Right cardiac atrium (tissue), 5 donors: ENCODE data around the gene MVD. TPM values are rescaled to one million over a fixed set of nuclear protein-coding genes. Genes with fewer than 3 reads are reported as not detected.
"Not testable (repeated sequence)": the region's sequence is repeated elsewhere in the genome, so short reads cannot be mapped to it uniquely, and the experiment has no call there.

ENCODE experiments used
- ATAC-seq, 2 donors: fragments of 200-7000 bp; cut with Tn5 transposase; one replicate each; pipeline versions ENCODE4 v1.8.0 to v1.9.1; 2020; ENCODE audit warnings: moderate library complexity in 2 of 2, mild to moderate bottlenecking in 1 of 2
- DNase-seq, 3 donors: peaks; one replicate each; pipeline ENCODE4 v3.0.0-alpha.2; 2020
- H3K27ac ChIP-seq: one replicate; pipeline ENCODE4 v1.5.1; 2013; ENCODE audit warnings: mild to moderate bottlenecking, low read length, control low read depth, moderate library complexity
- H3K27me3 ChIP-seq: one replicate; pipeline ENCODE4 v1.6.1; 2013; ENCODE audit not compliant: control insufficient read depth, insufficient read depth
- H3K4me1 ChIP-seq: one replicate; pipeline ENCODE4 v1.6.1; 2013; ENCODE audit warnings: low read length; ENCODE audit not compliant: control insufficient read depth, insufficient read depth
- H3K4me3 ChIP-seq: one replicate; pipeline ENCODE4 v1.5.1; 2013; ENCODE audit warnings: low read length, control low read depth
- H3K9me3 ChIP-seq: one replicate; pipeline ENCODE4 v1.6.1; 2013; ENCODE audit warnings: low read length; ENCODE audit not compliant: control insufficient read depth
- WGBS: extraction: QIAGEN DNeasy Blood & Tissue Kit; methylation state at CpG from one replicate; pipeline ENCODE4 v1.1.7; 2013; 5-methylcytosine and 5-hydroxymethylcytosine counted together
- intact Hi-C, 4 donors: fragments of 100-400 bp; cut with DNase I; formaldehyde crosslinking; loops; one replicate each; pipeline versions ENCODE4 v1.11.0 to v1.14.0; 2022 to 2023
- polyA plus RNA-seq: library from polyadenylated mRNA; stranded (reverse); fragments of 200-250 nt; gene quantifications from one replicate; pipeline ENCODE4 v1.2.3, GENCODE V29; 2013
- total RNA-seq, 4 donors: library from RNA; stranded (reverse); fragmentation: NEBNext Ultra II Directional; extraction: Animal tissue kit (Norgen Biotek cat#: 25700); gene quantifications; one replicate each; pipeline ENCODE4 v1.2.1, GENCODE V29; 2021
- donor health status: healthy with polysubstance abuse.
- donor health status: DM: no; HTN: yes; CAD: no.
- donor health status: DM: no; HTN: no; CAD: no.
- donor health status: DM: no; HTN: yes; CAD: no; lungs with severe emphysema.
- donor health status: DM: yes; HTN: yes; CAD: no.

The MVD gene
- total and polyA plus RNA-seq, 5 donors: 29.8 to 35.9 (median 32.0) TPM

GRCh38 chr16:88680554-88681083 is 17.7 kb upstream of the MVD start:
- no peaks in the 10 kb centered on the region for H3K27me3 ChIP-seq
- no peaks in the 10 kb centered on the region for H3K4me1 ChIP-seq
- H3K4me3 ChIP-seq: no peak overlapping the region
- ATAC-seq: no peak
- no peak overlapping the region for H3K27ac ChIP-seq
- intact Hi-C loops: no loop called here
- WGBS: 79% methylated on average over 5 of the region's 5 CpGs
- no peaks in the 10 kb centered on the region for H3K9me3 ChIP-seq
- DNase-seq: no peak

DNA sequence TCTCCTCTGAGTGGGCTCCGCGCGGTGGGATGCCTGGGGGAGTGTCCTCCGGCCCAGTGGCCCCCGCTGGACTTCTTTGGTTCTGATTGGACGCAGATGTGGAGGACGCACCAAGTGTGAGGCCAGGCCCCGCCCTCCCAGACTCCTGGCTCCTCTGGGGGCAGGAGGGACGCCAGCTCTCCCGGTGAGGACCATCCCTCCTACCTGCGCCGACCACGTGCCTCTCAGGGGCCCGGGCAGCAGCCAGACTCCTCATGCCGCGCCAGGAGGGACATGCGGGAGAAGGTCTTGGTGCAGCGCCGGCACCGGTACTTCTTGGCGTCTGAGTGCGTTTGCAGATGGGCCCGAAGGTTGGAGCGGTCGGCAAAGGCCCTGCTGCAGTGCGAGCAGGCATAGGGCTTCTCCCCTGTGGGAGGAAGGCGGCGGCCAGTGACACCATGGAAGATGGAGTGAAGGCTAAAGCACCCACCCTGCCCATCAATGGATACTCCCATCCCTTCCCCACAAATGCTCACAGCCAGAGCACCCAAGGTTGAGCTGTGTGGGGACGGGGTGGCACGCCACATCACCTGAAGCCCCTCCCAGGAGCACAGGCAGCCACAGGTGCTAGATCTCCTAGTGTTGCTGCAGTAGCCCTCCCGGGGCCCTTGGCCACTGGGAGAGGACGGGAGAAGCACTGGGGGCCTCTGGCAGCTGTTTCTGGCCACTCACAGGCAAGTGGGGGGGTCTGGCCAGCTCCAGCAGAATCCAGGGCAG is 15.5 kb upstream of the MVD start:
- WGBS: 50% methylated on average over 32 of the region's 32 CpGs
- H3K9me3 ChIP-seq: no peaks in the 10 kb centered on the region
- DNase-seq (peak in 2 of 3 donors; percentile 53 to 56), ATAC-seq (no peak)
- intact Hi-C loops: no loop called here
- no peak overlapping the region for H3K27ac ChIP-seq
- no peak overlapping the region for H3K4me3 ChIP-seq
- H3K27me3 ChIP-seq: no peaks in the 10 kb centered on the region
- H3K4me1 ChIP-seq: no peaks in the 10 kb centered on the region

GRCh38 chr16:88677721-88678120 is 14.8 kb upstream of the MVD start:
- no peaks in the 10 kb centered on the region for H3K4me1 ChIP-seq
- intact Hi-C loops: no loop called here
- no peak overlapping the region for H3K4me3 ChIP-seq
- H3K27me3 ChIP-seq: no peaks in the 10 kb centered on the region
- ATAC-seq (no peak), DNase-seq (peak in 1 of 3 donors; percentile 44)
- H3K9me3 ChIP-seq: no peaks in the 10 kb centered on the region
- WGBS: 78% methylated on average over 13 of the region's 13 CpGs
- H3K27ac ChIP-seq: no peak overlapping the region

DNA sequence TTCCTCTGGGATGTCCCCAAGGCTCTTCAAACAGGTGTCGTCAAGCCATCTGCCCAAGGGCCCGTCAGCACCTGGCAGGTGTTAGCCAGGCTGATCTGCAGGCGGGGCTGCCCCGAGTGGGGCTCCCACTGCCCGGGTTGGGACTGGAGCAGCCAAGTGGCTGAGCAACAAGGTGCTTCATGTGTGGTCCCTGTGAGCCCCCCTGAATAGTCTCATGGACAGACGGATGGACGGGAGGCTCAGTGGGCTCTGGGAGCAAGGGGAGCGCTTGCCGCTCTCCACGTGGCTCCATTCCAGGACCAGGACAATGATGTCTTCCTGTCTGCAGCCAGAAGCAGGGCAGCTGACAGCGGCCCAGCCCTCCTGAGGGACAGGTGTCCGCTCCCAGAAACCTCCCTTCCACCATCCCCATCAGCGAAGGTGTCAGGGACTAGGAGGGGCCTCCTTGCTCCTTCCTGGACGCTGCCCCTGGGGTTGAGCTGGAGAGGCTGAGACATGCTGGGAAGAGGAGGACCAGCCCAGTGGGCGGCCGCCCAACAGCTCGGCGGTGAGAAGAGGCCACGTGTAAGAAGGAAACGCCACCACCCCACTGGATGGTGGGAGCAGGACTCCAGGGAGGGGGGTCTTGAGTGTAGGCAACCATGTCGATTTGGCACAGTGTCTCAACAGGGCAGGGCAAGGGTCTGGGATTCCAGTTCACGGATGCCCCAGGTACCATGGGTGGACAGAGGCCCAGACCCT is 13.8 kb upstream of the MVD start:
- intact Hi-C loops: no loop called here
- 75% methylated on average over 22 of the region's 22 CpGs for WGBS
- no peaks in the 10 kb centered on the region for H3K27me3 ChIP-seq
- H3K4me1 ChIP-seq: no peaks in the 10 kb centered on the region
- no peak overlapping the region for H3K4me3 ChIP-seq
- no peaks in the 10 kb centered on the region for H3K9me3 ChIP-seq
- H3K27ac ChIP-seq: no peak overlapping the region
- DNase-seq: peak in 2 of 3 donors; percentile 42 to 47
- no peak for ATAC-seq

DNA sequence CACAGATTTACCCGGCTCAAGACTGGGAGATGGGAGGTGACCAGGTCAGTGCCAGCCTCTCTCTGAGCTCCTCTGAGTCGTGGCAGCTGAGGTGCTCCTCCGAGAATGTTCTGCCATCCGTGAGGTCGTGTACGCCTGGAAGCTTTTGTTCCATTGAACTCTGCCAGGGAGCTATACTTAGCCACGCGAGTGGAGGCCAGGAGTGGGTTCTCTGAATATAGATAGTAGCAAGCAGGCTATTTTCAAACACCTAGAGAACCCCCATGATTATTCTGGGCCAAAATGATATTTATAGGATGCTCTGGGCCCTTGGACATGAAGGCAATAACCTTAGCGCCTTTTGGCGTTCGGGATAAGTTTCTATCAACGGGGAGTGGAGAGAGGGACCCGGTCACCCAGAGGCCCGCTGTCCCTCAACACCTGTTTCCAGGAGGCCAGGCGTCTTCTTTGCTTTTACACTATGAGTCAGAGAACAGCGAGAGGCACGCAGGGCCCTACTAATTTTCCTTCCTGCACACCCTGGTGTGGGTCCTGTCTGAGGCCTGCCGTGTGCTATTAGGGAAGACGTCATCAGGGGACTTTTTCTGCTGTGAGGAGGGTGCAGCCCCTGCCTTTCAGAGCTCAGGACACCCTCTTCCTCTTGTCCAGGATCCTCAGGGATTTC is 11.0 kb upstream of the MVD start:
- DNase-seq (peak; percentile 26 to 77 (median 72)), ATAC-seq (peak; percentile 70 to 79)
- H3K9me3 ChIP-seq: no peaks in the 10 kb centered on the region
- intact Hi-C loops: no loop called here
- no peaks in the 10 kb centered on the region for H3K27me3 ChIP-seq
- H3K4me3 ChIP-seq: no peak overlapping the region
- WGBS: 71% methylated on average over 19 of the region's 19 CpGs
- H3K4me1 ChIP-seq: no peaks in the 10 kb centered on the region
- peak overlapping the region; percentile 70 for H3K27ac ChIP-seq

DNA sequence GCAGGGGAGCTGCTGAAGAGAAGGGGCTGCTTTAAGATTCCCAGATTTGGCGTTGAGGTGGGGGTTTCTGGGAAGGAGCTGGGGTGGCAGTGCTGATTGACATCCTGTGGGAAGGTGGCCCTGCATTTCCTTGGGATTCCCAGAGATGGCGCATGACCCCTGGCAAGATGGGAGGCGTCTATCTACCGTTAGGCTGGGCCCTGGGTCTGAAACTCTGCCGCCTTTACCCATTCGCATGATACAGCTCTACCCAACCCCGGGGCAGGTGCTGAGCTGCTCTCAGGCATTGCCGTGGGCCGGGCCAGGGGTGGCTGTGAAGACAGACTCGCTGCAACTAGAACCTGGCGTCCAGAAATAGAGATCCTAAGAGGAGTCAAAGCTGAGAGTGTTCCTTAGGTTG is 9.9 kb upstream of the MVD start:
- Histone ChIP-seq H3K4me1 (no peaks in the 10 kb centered on the region), H3K27ac (peak overlapping the region; percentile 54), H3K27me3 (no peaks in the 10 kb centered on the region), H3K4me3 (no peak overlapping the region), H3K9me3 (no peaks in the 10 kb centered on the region)
- WGBS: 56% methylated on average over 11 of the region's 11 CpGs
- ATAC-seq (peak in 1 of 2 donors; percentile 17), DNase-seq (peak in 2 of 3 donors; percentile 9 to 64)
- intact Hi-C loops: no loop called here

- Histone ChIP-seq H3K9me3 (no peaks in the 10 kb centered on the region), H3K27me3 (no peaks in the 10 kb centered on the region), H3K27ac (no peak overlapping the region), H3K4me1 (no peaks in the 10 kb centered on the region), H3K4me3 (no peak overlapping the region)
- intact Hi-C loops: no loop called here
- WGBS: 88% methylated on average over 23 of the region's 23 CpGs
- ATAC-seq: peak; percentile 5
- peak in 1 of 3 donors; percentile 34 for DNase-seq
Observed at GRCh38 chr16:88671806-88672205, 8.9 kb upstream of the MVD start.

GRCh38 chr16:88669980-88670379 is 7.1 kb upstream of the MVD start:
- intact Hi-C loops: no loop called here
- no peak overlapping the region for H3K4me3 ChIP-seq
- 67% methylated on average over 10 of the region's 10 CpGs for whole genome bisulfite sequencing

GRCh38 chr16:88669493-88669892 is 6.6 kb upstream of the MVD start:
- H3K4me1 ChIP-seq, H3K27me3 ChIP-seq, H3K27ac ChIP-seq, intact Hi-C loops, H3K4me3 ChIP-seq, DNase-seq, H3K9me3 ChIP-seq, ATAC-seq: not testable (repeated sequence)
- 91% methylated on average over 8 of the region's 8 CpGs for WGBS

More at GRCh38 chr16:88669980-88670379, 7.1 kb upstream of the MVD start:
- peak in 1 of 3 donors; percentile 29 for DNase-seq
- Histone ChIP-seq H3K27me3 (no peaks in the 10 kb centered on the region), H3K27ac (no peak overlapping the region), H3K4me1 (no peaks in the 10 kb centered on the region), H3K9me3 (no peaks in the 10 kb centered on the region)
- no peak for ATAC-seq

DNA sequence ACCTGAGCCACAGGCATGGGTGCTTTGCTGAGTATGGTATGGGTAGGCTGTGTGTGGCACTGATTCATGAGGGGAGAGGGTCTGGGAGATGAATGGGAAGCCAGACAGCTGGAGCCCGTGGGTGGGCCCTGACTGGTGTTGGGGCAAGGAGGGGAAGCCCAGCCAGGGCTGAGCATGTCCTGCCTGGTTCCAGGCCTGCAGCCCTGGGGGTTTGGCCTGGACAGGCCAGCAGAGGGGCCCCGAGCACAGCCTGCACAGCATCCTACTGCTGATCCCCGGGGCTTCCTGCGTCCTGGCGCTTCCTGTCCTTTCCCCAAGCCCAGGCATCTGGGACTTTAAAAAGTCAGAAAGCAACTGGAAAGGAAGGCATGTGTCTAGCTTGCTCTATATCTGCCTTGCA is 4.6 kb upstream of the MVD start:
- Histone ChIP-seq H3K27ac (no peak overlapping the region), H3K9me3 (no peaks in the 10 kb centered on the region), H3K4me3 (no peak overlapping the region), H3K4me1 (peaks cover 3% of the 10 kb centered on the region), H3K27me3 (no peaks in the 10 kb centered on the region)
- DNase-seq (peak in 1 of 3 donors; percentile 32), ATAC-seq (no peak)
- 57% methylated on average over 5 of the region's 5 CpGs for WGBS
- intact Hi-C loops: no loop called here

DNA sequence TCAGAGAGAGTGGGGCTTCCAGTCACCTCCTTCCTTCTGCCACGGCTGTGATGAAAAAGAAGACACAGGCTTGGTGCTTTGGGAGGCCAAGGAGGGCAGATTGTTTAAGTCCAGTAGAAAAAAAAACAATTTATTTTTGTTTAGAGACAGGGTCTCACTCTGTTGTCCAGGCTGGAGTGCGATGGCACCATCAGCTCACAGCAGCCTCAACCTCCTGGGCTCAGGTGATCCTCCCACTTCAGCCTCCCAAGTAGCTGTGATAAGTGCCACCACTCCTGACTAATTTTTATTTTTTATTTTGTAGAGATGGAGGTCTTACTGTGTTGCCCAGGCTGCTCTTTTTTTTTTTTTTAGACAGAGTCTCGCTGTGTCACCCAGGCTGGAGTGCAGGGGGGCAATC is 2.7 kb upstream of the MVD start:
- peaks cover 3% of the 10 kb centered on the region for H3K4me1 ChIP-seq
- no peaks in the 10 kb centered on the region for H3K9me3 ChIP-seq
- DNase-seq: no peak
- no peak for ATAC-seq
- H3K27ac ChIP-seq: no peak overlapping the region
- 85% methylated on average over 3 of the region's 3 CpGs for WGBS
- H3K27me3 ChIP-seq: no peaks in the 10 kb centered on the region
- H3K4me3 ChIP-seq: no peak overlapping the region
- intact Hi-C loops: no loop called here
